LNCaP clone FGC (cell line): Measurements from ENCODE around the gene DST.

Source experiments
- DNase-seq: peaks from one replicate; pipeline ENCODE4 v3.0.0-alpha.2; 2011; ENCODE audit warnings: low read depth
- H3K4me3 ChIP-seq: 2 replicates; pipeline ENCODE4 v1.5.1; 2011; ENCODE audit warnings: mild to moderate bottlenecking, low read depth, low read length, control low read depth
- CTCF ChIP-seq: IDR thresholded peaks from 2 replicates; pipeline ENCODE4 v1.5.1; 2012; ENCODE audit warnings: mild to moderate bottlenecking; ENCODE audit not compliant: control insufficient read depth, insufficient read depth; ENCODE audit errors: extremely low read depth

The DST gene

GRCh38 chr6:56513631-56514030 lies 129.1 kb downstream of the DST start:
- H3K4me3 ChIP-seq = no peak overlapping the region
- no peak for DNase-seq
- TF ChIP-seq CTCF = no peak

- no peak for TF ChIP-seq CTCF
- H3K4me3 ChIP-seq = no peak overlapping the region
Observed at GRCh38 chr6:56511591-56511990, 131.1 kb downstream of the DST start.

GRCh38 chr6:56510984-56511531 lies 131.6 kb downstream of the DST start:
- DNase-seq = no peak
- no peak overlapping the region for H3K4me3 ChIP-seq
- TF ChIP-seq CTCF = no peak

More at GRCh38 chr6:56511591-56511990, 131.1 kb downstream of the DST start:
- no peak for DNase-seq

- no peak for TF ChIP-seq CTCF
- H3K4me3 ChIP-seq = no peak overlapping the region
- no peak for DNase-seq
Observed at GRCh38 chr6:56509031-56509430, 133.7 kb downstream of the DST start.

- no peak for DNase-seq
- no peak overlapping the region for H3K4me3 ChIP-seq
- no peak for TF ChIP-seq CTCF
Observed at GRCh38 chr6:56507517-56507916, 135.2 kb downstream of the DST start.

- TF ChIP-seq CTCF = no peak
- no peak overlapping the region for H3K4me3 ChIP-seq
- no peak for DNase-seq
Observed at GRCh38 chr6:56505512-56506260, 137.0 kb downstream of the DST start.

- no peak for DNase-seq
- TF ChIP-seq CTCF = no peak
- H3K4me3 ChIP-seq = no peak overlapping the region
Observed at GRCh38 chr6:56501993-56502392, 140.7 kb downstream of the DST start.
